ENCODE data around the gene CDK5. TPM values are rescaled to one million over a fixed set of nuclear protein-coding genes. Genes with fewer than 3 reads are reported as not detected.

CDK5 gene
- polyA plus RNA-seq, 12 donors = 7.7 to 12.7 (median 8.8) TPM; not detected in 2

DNA sequence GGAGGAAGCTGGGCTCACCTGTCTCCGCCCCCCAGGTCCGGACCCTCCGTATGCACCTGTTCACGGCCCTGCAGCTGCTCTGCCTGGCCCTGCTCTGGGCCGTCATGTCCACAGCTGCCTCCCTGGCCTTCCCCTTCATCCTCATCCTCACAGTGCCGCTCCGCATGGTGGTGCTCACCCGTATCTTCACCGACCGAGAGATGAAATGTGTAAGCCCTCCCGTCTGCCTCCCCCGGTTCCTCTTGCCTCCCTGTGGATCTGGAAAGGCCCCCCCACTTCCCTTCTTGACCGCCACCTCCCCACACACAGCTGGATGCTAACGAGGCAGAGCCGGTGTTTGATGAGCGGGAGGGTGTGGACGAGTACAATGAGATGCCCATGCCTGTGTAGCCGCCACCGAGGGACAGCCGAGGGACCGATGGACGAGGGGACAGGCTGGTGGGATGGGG lies 18.3 kb upstream of the CDK5 start:
- DNase-seq = no peak

DNA sequence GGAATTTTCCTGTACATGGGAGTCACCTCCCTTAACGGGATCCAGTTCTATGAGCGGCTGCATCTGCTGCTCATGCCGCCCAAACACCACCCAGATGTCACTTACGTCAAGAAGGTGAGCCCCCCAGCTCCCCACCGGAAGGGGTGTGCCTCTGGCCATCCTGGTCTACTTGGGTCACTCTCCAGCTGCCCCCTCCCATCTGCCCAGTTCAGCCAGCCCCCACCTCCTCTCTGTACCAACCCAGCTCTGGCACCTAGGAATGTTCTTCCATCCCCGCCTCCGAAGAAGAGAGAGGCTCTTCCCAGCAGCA lies 17.9 kb upstream of the CDK5 start:
- DNase-seq = no peak

GRCh38 chr7:151074817-151075661 lies 17.3 kb upstream of the CDK5 start:
- DNase-seq = no peak

DNA sequence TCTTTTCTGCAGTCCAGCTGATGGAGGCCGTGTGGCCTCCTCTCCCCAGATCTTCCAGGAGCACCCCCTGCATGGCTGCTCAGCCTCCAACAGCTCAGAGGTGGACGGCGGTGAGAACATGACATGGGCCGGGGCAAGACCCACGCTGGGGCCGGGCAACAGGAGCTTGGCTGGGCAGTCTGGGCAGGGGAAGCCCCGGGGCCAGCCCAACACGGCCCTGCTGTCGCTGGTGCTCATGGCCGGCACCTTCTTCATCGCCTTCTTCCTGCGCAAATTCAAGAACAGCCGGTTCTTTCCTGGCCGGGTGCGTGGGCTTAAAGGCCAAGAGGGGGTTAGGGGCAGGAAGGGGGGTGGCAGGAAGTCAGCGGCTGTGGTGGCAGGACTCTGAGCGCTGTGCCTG lies 16.3 kb upstream of the CDK5 start:
- DNase-seq = no peak

- no peak for DNase-seq
Observed at GRCh38 chr7:151071032-151071866, 13.6 kb upstream of the CDK5 start.

DNA sequence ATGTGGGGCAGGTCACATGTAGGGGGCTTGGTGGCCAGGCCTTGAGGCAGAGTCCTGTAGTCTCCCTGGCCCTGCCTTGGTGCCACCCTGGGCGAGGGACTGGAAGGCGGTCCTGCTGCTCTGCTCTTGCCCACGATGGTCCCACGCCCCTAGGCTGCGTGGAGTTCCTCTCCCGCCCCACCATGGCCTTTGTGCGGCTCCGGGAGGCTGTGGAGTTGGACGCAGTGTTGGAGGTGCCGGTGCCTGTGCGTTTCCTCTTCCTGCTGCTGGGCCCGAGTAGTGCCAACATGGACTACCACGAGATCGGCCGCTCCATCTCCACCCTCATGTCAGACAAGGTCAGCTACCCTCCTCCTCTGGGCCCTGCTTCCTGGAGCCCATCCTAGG lies 12.9 kb upstream of the CDK5 start:
- no peak for DNase-seq

GRCh38 chr7:151069841-151070573 lies 12.3 kb upstream of the CDK5 start:
- DNase-seq = no peak

GRCh38 chr7:151068069-151068773 lies 10.5 kb upstream of the CDK5 start:
- DNase-seq = no peak

DNA sequence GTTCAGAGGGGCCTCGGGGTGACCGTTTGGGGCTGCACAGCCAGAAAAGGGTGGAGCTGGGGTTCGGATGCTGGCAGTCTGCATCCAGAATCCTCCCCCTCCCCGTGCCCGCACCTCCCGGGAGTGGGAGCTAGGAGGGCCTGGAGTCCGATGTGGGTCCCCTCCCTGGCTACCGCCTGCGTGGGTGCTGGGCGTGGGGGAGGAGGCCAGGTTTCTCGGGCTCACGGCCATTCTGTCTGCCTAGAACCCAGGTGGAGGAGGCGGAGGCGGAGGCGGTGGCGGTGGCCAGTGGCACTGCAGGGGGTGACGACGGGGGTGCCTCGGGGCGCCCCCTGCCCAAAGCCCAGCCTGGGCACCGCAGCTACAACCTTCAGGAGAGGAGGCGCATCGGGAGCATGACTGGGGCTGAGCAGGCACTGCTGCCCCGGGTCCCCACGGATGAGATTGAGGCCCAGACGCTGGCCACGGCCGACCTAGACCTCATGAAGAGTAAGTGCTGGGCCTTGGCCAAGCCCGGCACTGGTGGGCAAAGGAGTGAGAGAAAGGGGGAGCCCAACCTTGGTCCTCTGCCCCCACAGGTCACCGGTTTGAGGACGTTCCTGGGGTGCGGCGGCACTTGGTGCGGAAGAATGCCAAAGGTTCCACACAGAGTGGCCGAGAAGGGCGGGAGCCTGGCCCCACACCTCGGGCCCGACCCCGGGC lies 8.7 kb upstream of the CDK5 start:
- no peak for DNase-seq

DNA sequence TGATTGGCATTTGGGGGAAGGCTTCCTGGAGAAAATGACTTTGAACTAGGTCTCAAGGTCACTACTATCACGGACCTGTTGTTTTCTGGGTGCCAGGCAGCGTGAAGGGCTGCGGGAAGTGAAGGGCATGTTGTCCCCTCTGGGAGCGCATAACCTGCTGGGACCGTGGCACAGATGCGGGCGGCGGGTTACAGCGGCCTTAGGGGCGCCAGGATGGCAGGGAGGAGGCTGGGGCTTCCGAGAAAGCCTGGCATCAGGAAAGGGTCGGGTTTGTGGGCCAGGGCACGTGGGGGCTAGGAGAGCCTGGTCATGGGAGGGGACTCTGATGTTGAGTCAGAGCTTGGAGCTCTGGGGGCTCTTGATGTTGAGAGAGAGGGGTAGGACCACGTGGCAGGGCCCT lies 7.8 kb upstream of the CDK5 start:
- DNase-seq = no peak

- DNase-seq = no peak
Observed at GRCh38 chr7:151064993-151065392, 7.3 kb upstream of the CDK5 start.

DNA sequence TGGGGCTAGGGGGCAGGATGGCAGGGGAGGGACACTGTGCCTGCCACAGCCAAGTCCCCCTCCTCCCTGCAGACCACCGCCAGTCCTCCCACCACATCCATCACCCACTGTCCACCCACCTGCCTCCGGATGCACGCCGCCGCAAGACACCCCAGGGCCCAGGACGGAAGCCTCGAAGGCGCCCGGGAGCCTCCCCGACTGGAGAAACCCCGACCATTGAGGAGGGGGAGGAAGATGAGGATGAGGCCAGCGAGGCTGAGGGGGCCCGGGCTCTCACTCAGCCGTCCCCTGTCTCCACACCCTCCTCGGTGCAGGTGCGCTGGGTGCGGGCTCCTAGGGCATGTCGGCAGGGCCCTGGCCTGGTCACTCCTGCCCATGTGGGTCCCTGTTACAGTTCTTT lies 6.8 kb upstream of the CDK5 start:
- no peak for DNase-seq

DNA sequence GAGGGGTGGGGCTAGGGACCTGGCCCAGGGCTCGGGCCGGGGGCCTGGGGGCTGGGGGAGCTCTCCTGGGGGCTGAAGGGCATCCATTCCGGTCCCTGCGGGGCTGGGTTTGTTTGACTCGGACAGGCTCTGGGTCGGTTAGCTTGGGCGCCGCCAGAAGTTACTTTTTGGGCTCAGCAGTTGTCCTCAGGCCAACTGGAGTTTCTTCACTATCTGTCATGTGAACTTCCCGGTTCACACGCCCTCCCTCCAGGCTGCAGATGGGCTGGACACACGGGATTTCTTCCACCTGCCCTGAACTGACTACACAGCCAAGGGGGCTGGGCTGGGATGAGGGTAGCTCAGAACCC lies 5.5 kb upstream of the CDK5 start:
- no peak for DNase-seq

DNA sequence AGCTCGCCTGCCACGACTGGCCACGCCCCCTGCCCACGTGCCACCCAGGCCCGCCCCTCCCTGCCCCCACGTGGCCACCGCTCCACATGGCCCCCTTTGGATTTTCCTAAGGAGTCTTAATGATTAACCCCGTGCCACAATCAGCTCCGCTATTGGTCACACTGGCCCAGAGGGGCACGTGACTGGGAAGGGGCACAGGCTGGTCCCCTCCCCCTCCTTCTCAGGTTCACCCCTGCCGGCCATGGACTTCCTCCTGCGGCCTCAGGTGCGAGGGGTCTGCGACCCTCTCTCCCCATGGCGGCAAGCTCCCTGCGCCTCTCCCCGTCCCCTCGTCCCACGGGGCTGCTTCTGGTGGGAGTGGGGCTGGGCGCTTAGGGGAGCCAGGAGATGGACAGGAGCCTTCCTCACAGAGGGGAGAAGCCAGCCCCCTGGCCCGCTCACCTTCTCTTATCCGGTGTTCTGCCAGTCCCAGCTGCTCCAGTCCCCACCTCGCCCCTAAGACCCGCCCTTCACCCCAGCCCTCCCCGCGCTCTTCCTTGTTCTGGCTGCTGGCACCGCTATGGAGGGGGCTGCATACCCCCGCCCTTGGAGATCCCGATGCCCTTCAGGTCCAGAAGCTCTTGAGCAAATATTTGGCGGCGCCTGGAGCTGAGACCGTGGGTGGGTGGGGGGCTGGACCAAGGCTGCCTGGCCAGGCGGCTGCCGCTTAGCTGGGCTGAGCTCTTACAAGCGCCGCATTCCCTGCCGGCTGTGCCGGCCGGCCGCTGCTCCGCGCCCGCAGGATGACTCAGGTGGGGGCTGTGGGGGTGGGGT lies 4.9 kb upstream of the CDK5 start:
- no peak for DNase-seq

DNA sequence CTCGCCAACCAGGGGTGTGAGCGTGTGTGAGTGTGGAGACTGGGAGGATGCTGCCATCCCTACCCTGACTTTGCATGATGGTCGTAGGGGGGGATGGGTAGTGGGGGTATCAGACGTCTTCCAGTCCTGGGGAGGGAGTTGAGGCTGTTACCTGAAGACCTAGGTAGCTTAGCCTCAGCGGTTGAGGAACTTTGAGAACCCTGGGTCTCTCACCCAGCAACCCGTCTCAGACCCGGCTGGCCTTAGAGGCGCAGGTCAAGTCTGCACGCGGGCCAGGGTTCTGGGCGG lies 4.4 kb upstream of the CDK5 start:
- DNase-seq = no peak

DNA sequence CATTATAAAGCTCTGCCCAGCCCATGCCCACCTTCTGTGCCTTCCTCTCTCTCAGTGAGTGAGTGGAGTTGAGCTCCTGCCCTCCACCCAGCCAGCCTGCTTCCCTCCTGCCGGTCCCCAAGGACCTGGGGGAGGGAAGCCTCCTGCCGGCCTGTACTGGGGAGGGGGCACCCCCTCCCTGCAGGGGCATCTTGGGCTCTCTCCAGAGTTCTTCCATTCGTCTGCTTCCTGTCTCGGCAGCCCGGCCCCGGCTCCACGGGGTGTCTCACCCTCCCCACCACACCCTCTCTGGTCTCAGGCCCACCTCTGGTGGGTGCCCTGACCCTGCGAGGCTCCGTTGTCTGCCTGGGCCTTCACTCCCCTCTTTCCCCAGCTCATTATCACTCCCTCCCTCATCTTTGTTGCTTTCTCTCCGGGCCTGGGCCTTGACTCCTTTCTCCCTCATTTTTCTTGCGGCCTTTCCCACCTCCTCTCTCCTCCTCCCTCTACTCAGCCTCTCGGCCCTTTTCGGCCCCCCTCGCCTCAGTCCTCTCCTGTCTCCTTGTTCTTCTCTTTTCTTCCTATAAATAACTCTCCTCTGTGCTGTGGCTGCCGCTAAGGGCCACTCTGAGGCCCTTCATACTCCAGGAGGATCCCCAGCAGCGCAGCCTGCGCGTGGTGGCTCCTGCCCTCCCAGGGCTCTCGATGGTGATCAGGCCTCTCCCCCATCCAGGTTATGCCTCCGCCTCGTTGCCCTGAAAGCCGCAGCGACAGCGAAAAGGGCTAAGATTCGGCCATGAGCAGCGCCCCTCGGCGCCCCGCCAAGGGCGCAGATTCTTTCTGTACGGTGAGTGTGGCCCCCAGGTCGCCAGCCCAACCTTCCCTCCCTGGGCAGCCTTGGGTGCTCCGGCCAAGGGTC lies 3.8 kb upstream of the CDK5 start:
- DNase-seq = no peak

DNA sequence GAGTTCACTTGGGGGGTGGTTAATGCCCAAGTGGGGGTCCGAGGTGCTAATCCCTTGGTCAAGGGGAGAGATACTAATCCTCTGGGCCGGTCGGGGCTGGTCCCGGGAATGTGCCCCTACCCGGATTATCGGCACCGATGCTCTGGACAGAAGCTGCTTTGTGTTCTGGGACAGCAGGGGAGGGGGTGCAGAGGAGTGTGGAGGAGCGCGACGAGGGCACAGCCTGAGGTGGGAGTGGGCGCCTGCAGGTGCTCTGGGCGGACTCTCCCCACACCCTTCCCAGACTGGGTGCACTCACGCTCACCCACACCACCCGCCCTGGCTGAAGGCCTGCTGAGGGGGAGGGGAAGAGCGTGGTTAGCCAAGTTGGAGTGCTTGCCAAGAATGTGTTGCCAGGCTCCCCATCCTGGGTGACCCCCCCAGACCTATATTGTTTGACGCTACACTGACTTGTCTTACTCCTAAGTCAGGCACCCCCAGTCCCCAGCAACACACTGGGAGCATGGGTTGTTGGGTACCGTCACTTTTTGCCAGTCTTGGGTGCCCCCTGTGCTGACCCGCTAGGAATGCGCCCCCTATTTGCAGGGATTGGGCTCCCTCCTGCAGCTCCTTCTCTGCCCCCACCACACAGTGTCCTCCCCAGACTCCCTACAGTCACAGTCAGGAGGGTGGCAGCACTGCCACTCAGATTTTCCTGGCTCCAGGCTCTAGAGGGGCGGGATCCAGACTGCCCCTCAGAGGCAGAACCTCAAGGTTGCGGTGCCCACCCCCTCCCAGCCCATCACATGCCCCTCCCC lies 2.9 kb upstream of the CDK5 start:
- no peak for DNase-seq

DNA sequence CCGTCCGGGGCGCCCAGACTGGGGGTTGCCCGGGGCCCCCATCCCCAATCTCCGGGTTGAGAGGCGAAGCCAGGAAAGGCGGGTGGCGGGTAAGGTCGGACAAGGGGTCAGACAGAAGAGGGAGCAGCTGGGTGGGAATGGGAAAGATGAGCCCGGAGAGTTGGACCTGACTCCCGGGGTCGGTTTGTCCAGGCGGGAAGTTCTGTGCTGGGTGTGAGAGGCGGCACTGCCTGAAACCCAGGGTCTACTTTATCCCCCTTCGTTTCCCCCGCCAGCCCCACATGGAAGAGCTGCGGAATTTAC lies 2.4 kb upstream of the CDK5 start:
- no peak for DNase-seq
